ENCODE results near the gene ECSCR.
"Not testable (repeated sequence)": the region's sequence is repeated elsewhere in the genome, so short reads cannot be mapped to it uniquely, and the experiment has no call there.

Gene ECSCR

DNA sequence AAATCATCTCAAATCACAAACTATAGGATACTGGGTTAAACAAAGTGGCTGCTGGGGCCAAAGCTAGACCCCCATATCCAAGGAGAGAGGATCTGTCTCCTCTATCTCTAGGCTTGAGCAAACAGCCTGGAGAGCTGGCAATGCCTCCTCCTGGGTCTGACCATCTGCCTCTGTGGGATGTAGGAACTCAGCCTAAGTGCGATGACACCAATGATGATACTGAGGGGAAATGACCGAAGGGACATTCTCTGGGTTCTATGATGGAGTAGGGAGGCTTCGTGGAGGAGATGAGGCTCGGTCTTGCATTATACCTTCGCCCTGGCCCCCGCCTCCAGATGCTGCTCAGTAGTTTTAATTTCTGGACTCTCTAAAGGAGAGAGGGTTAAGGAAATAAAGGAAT, 49.4 kb downstream of the ECSCR start:
- H3K9me3 ChIP-seq (ENCODE audit: severe bottlenecking) = no peaks in the 10 kb centered on the region
- no peak overlapping the region for H3K27ac ChIP-seq
- no peak overlapping the region for H3K4me3 ChIP-seq (ENCODE audit: low read depth, low read length)
- no peaks in the 10 kb centered on the region for H3K27me3 ChIP-seq (ENCODE audit: insufficient read depth, low read depth, severe bottlenecking)
- peaks cover 8% of the 10 kb centered on the region for H3K36me3 ChIP-seq
- TF ChIP-seq CTCF (IDR thresholded peaks at IDR 0.05; ENCODE audit: low read depth, low read length) = no peak
- no peak for DNase-seq

DNA sequence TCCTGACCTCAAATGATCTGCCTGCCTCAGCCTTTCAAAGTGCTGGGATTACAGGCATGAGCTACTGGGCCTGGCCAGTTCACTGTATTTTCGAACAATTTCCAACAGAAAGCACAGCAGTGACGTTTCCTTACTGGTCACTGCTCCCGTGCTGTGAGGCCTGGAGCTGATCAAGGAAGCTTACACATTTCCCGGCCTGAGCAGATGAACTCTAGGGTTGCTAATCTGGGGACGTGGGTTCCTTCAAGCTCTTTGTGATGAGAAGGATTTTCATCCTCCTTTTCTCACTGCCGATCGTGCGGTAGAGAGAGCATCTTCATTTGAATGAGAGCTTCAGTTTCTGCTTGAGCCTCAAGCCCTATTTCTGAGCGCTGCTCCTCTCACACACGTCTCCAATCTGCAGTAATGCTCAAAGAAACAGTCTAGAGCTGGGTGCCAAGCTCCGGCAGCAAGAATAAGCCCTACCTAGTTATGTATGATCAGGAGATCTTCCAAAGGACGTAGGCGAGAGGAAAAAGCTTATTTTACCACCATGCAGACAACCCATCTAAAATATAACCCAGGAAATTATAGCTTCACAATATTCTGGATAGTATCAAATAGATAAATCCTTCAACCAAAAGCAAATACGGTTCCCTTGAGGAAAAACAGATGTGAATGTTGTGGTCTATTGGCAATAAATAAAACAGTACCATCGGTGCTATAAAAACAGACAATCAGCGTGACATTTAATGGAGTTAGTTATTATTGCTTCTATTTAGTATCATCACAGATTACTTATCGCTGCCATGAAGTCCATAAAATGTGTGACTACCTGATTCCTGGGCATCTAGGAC, 51.3 kb downstream of the ECSCR start:
- Histone ChIP-seq H3K9me3 (ENCODE audit: severe bottlenecking) (no peaks in the 10 kb centered on the region), H3K27me3 (ENCODE audit: insufficient read depth, low read depth, severe bottlenecking) (no peaks in the 10 kb centered on the region), H3K4me3 (ENCODE audit: low read depth, low read length) (no peak overlapping the region), H3K27ac (peak overlapping the region; percentile 58), H3K36me3 (no peaks in the 10 kb centered on the region)
- peak; percentile 53 for DNase-seq
- no peak for TF ChIP-seq CTCF (IDR thresholded peaks at IDR 0.05; ENCODE audit: low read depth, low read length)

GRCh38 chr5:139410121-139410992, 52.2 kb downstream of the ECSCR start:
- Histone ChIP-seq H3K27ac (peak overlapping the region; percentile 58), H3K4me3 (ENCODE audit: low read depth, low read length) (no peak overlapping the region), H3K27me3 (ENCODE audit: insufficient read depth, low read depth, severe bottlenecking) (no peaks in the 10 kb centered on the region), H3K36me3 (no peaks in the 10 kb centered on the region), H3K9me3 (ENCODE audit: severe bottlenecking) (no peaks in the 10 kb centered on the region)
- TF ChIP-seq CTCF (IDR thresholded peaks at IDR 0.05; ENCODE audit: low read depth, low read length) = no peak
- no peak for DNase-seq

- not testable (repeated sequence) for H3K4me3 ChIP-seq (ENCODE audit: low read depth, low read length); H3K9me3 ChIP-seq (ENCODE audit: severe bottlenecking); H3K27me3 ChIP-seq (ENCODE audit: insufficient read depth, low read depth, severe bottlenecking); H3K27ac ChIP-seq; DNase-seq; H3K36me3 ChIP-seq
Measured at GRCh38 chr5:139409116-139409515, 53.4 kb downstream of the ECSCR start.

DNA sequence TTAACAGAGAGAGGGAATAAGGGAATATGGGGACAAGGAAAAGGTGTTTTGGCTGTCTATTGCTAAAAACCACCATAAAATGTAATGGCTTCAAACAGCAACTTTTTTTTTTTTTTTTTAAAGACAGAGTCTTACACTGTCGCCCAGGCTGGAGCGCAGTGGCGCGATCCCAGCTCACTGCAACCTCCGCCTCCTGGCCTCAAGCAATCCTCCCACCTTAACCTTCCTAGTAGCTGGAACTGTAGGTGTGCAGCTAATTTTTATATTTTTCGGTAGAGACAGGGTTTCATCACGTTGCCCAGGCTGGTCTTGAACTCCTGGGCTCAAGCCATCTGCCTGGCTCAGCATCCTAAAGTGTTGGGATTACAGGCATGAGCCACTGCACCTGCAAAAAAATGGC, 54.4 kb downstream of the ECSCR start:
- no peak for TF ChIP-seq CTCF (IDR thresholded peaks at IDR 0.05; ENCODE audit: low read depth, low read length)
- H3K9me3 ChIP-seq (ENCODE audit: severe bottlenecking) = no peaks in the 10 kb centered on the region
- no peaks in the 10 kb centered on the region for H3K27me3 ChIP-seq (ENCODE audit: insufficient read depth, low read depth, severe bottlenecking)
- DNase-seq = no peak
- H3K36me3 ChIP-seq = no peaks in the 10 kb centered on the region
- no peak overlapping the region for H3K4me3 ChIP-seq (ENCODE audit: low read depth, low read length)
- H3K27ac ChIP-seq = no peak overlapping the region

GRCh38 chr5:139407517-139407916, 55.0 kb downstream of the ECSCR start:
- H3K27ac ChIP-seq = no peak overlapping the region
- DNase-seq = no peak
- TF ChIP-seq CTCF (IDR thresholded peaks at IDR 0.05; ENCODE audit: low read depth, low read length) = no peak
- no peaks in the 10 kb centered on the region for H3K27me3 ChIP-seq (ENCODE audit: insufficient read depth, low read depth, severe bottlenecking)
- no peaks in the 10 kb centered on the region for H3K9me3 ChIP-seq (ENCODE audit: severe bottlenecking)
- H3K36me3 ChIP-seq = no peaks in the 10 kb centered on the region
- no peak overlapping the region for H3K4me3 ChIP-seq (ENCODE audit: low read depth, low read length)

All from WERI-Rb-1 (cell line).